Ammon's horn (tissue), 1 donor: ENCODE results near the gene KHDC4.
A peak's percentile ranks its signal among the peaks of the same experiment; 100 is the strongest.

Experiments
- DNase-seq: peaks from one replicate; pipeline ENCODE4 v3.0.0-alpha.2; 2016; ENCODE audit warnings: low spot score

The KHDC4 gene

DNA sequence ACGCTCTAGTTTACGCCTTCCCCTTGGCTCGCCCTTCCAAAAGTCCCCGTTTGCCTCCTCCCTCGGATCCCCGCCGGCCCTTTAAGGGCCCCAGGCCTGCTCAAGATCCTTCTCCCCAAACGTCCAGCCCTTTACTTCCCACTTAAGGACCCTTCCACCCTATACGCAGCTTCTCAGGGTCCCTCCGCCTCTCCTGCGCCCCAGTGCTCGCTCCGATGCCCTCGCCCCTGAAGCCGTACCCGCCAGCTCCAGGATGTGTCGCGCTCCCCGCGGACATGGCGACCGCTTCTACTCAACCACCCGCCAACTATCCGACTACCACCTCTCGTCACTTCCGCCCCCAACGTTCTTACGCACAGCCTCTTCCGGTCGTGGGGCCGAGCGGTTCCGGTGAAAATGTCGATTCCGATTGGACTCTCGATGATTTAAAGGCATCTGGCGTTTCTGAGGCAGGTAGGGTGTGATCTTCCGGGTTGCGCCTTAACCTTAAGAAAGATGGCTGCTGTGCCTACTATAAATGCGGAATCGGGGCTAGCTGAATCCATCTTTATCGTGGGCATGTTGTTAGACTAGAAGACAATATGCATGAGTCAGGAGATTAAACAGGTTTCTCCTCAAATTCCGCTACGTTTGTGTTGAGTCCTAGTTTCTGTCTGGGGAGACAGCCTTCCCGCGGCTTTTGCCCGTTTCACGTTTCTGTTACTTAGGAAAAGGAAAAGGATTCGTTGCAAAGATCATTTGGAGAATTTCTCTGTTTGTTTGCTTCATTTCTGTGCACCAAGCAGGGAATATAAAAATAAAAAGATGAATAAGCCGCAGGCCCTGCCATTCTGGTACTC, at the start of gene KHDC4:
KHDC4 (minus strand) TSS at position 317 of the 839 bp plus-strand sequence; CDS start at position 277, 40 bp downstream.
- peak; percentile 100 for DNase-seq

- no peak for DNase-seq
These were observed 49.2 kb upstream of the KHDC4 start for GRCh38 chr1:155983191-155984024.

- DNase-seq = no peak
These were observed 47.9 kb upstream of the KHDC4 start for GRCh38 chr1:155982106-155982505.

DNA sequence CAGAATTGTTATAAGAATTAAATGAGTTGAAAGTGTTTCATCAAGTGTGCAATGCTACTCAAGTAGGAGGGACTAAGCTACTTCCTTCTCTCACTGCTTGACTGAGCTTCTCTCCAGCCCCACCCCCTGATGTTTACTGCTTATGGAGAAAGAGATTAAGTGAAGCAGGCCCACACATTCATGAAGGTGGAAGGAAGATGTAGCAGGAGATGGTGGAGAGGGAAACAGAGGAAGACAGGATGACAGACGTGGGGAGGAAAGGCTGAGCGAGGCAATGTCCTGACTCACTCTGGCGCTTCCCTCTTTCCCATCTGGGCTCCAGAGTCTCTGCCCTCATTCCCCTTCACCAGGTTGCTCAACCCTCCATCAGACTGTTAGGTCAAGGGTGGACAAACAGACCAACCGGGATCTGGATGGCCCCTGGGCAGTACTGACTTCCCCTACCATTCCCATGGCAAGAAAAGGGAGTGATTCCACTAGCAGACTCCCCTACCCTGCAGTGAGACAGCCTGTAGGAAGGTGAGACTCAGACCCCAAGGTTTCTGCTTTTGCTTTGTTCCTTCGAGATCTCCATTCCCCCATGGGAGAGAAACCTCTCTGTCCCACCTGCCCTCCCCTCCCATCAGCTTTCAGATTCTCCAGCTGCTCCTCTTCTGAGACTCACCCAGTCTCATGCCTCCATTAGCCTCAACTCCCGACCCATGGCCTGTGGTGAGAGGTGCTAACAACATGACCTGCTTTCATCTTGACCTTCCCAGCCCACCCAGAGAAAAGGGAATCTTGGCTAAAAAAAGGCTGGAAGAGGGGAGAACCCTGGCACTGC, 47.3 kb upstream of the KHDC4 start:
- no peak for DNase-seq

GRCh38 chr1:155979597-155980343, 45.6 kb upstream of the KHDC4 start:
- no peak for DNase-seq

DNA sequence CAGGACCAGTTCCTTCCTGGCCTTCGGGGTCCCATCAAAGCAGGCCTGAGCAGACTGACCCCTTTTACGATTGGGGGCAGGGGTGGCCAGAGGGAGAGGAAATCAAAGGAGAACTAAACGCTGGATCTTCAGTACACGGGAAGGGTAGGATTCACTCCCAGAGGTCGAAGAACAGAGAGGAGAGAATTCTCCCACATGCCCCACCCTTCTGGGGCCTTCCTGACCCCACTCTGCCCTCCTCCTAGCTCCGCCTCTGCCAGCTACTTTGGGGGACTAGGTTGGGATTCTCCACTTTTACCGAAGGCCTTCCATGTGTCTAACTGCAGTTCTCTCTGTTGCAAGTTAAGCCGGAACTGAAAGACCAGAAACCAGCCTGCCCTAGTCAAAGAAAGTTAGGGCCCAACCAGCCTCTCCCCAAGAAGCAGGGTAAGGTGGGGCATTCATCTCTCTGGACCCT, 44.8 kb upstream of the KHDC4 start:
- no peak for DNase-seq

DNA sequence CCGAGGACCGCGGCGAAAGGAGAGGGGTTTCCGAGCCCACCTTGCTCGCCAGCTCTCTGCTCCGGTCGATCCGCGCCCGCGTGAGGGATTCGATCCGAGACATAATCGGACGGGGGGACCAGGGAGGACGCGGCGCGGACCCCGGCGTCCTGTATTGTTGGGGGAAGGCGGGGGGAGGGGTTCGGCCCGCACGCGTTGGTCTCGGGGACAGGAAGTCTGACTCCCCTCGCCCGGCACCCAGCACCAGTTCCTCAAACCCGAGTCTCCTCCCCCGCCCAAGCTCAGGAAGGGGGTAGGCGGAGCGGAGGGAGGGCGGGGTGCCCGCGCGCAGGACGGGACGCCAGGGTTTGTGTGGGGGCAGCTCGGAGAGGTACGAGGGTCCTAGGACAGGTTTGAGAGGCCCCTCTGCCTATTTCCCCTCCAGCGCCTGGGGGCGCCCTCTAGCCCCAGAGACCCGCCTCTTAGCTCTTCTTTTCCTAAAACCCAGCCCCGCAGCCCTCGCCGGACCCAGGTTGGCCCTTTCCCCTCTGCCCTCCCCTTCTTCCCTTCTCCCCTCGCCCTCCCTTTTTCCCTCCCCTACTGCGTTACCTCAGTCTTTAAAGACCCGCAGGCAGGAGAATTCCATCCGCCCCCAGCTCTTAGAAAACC, 44.2 kb upstream of the KHDC4 start, which contains the start of gene ARHGEF2:
ARHGEF2 (minus strand) TSS at position 223 of the 648 bp plus-strand sequence; CDS start at position 103, 120 bp downstream.
- DNase-seq = peak; percentile 84

DNA sequence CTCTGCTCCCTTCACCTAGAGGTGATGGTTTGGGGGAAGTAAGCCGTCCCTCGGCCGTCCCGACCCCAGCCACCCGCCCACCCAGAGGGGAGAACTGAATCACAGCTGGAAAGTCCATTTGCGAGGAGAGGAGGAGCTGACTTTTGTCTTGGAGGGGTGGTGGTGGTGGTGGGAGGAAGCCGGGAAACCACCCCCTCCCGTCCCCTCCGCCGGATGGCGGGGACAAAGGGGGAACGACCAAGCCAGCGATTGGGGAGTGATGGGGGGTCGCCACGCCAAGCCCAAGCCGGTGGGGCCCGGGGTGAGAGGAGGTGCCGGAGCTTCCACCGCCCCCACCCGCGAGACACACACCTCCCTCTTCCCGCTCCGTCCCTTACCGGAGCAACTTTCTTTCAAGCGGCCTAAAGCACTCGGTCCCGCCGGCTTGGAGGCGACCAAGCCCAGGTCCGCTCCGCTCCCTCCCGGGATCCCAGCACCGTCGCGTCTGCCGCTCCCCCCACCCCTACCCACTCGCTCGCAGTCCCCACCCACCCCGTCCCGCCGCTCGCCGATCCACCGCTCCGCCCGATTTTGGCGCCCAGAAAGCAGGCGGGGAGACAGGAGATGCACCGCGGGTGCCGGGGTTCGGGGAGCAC, 43.6 kb upstream of the KHDC4 start:
- DNase-seq = peak; percentile 62

DNA sequence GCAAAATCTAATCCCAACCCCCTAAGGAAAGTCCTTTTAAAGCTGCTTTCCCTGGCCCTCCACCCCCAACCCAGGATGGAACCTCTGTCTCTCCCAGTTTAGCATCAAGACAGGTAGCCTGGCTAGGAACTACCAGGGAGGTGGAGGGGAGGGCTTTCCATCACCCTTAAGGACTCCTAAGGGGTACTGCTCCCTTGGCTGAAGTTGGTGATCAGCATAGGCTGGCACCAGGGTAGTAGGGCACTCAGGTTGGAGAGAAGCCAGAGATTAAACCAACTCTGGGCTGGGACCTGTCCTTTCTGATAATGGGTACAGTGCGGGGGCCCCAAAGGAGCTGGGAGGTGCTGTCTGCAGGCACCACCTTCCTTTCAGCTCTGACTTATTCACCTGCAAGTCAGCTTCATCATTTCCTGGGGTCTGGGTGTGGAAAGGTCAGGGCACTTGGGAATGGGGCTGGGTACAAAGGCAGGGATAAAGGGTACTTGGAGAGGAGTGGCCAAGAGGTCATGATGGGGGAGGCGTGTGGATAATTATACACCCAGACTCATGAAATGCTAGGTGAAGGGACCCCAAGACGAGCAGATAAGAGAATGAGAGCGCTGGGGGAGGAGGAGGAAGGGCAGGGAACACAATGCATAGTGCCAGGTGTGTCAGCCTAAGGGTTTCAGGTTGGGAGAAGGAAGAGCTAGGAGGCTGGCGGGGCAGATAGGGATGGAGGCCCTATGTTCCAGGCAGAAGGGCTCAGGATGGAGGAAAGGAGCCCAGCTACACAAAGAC, 42.9 kb upstream of the KHDC4 start:
- DNase-seq = no peak

GRCh38 chr1:155976062-155976912, 42.1 kb upstream of the KHDC4 start:
- DNase-seq = no peak

DNA sequence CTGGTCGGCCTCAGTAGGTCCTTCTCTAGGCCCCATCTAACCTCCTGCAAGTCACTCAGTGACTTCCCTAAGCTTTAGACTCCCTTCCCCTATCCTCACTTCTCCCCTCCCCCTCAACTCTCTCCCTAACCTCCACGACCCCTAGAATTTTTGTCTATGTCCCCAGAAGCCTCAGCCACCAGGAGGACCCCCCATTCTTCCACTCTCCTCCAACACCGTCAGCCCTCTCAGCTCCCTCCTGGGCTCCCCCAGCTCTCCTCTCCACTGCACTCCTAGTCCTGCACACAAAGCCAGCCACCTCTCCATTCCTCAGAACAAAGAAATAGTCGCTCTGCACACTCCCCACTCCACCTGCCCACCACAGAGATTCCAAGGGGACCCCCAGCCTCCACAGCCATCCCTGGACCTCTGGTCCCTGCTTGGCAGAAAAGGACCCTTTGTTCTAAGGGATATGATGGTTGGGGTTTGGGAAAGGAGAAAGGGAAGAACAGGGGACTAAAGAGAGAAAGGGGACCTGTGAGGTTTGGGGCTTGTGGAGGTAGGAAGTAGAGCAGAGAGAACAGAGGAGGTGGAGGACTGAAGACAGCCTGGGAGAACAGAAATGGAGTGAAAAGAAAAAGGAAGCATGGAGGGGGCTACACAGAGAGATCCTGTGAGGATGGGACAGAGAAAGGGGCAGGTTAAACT, 41.3 kb upstream of the KHDC4 start:
- no peak for DNase-seq

- DNase-seq = peak; percentile 95
These were observed 40.2 kb upstream of the KHDC4 start for GRCh38 chr1:155974208-155975115.

- no peak for DNase-seq
These were observed 39.5 kb upstream of the KHDC4 start for GRCh38 chr1:155973723-155974122.

DNA sequence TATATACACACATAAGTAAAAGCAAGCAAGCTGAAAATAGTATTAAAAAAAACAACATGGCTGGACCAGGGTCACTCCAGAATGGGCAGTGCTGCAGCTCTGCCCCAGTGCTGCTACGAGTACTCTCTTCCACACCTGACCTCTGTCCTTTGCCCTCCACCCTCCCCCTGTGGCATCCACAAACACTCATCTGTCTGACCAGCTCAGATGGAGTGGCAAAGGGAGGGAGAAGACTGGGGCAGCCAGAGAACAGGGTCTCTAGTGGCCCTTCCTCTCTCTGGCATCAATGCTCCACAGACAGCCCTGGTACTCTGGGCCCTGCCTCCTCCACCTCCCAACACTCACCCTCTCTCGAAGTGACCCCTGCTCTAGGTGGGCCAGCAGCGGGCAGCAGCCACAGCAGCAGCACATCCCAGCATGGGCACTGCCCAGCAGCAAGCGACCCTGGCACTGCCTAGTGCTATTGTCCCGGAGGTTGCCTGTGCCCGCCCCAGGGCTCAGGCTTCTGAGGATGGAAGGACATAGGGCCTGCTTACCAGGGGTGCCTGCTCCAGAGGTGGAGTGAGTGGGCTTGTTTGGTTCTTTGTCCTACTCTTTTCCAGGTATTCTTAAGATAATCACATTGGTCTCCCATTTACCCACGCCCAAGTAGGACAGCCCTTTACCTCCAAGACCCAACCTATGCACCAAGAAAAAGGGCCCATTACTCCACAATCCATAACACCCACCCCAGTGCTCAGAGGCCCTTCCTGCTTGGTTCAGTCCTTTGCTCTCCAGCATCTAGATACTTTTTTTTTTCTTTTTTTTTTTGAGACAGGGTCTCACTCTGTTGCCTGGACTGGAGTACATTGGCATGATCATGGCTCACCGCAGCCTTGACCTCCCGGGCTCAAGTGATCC, 37.9 kb upstream of the KHDC4 start:
- DNase-seq = peak; percentile 85

- peak; percentile 89 for DNase-seq
These were observed 36.4 kb upstream of the KHDC4 start for GRCh38 chr1:155970531-155971167.
